Hematopoietic multipotent progenitor cell treated with erythropoietin and hydrocortisone succinate and interleukin-3 and kit ligand, for 17 days (in vitro differentiated cells): ENCODE results near the gene COA5.
"Not testable (repeated sequence)": the region's sequence is repeated elsewhere in the genome, so short reads cannot be mapped to it uniquely, and the experiment has no call there.

Experiments
- DNase-seq: peaks from one replicate; pipeline ENCODE4 v3.0.0-alpha.2; 2015; ENCODE audit warnings: low spot score

The COA5 gene

DNA sequence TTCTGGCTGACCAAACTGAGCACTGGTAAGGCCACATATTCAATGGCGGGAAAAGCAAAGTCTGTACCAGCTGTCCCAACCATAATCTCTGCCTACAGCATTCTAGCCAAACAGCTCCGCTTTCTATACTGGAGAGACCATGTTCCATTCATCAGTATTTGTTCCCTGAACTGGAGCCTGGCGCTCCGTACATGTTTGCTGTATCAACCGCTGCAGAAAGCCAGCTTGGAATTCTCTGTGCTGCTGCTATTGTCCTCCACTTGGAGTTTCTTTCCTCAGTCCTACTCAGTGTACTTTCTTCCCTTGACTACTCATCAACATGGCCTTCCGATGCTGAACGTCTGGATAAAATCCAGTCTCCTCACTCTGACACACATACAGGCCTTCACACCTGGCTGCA is 1.9 kb downstream of the COA5 start:
- DNase-seq = no peak

DNA sequence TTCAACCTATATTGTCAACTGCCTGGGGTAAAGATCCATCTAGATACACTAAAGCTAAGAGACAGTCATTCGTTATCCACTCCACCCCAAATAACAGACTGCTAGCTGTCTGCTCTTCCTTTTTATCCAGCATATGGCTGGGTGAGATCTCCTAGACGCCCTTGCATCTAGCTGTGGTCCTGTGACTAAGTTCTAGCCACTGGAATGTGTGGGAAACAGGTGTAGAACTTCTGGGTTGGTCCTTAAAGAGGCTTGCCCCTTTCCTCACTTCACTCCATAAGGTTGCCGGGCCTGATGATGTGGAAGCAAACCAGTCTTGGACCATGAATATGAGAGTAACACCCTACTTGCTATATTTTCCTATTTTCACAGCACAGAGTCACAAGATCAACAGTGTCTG is 3.2 kb downstream of the COA5 start:
- DNase-seq = no peak

DNA sequence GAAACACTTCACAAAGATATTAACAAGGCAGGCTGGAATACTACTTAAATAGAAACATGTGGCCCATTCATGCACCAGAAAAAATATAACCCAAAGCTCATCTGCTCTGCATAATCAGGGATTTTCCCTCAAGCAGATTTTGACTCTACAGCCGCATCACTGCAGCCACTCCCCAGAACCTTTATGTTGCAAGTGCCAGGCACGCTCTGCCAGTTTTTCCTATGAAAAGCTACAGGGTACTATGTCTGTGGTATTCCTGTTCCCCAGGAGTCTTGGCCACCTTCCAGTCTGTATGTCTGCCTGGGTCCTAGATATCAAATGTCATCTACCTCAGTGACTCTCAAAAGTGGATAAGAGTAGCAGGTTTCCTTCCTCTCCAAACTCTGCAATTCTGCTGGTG is 3.8 kb downstream of the COA5 start:
- no peak for DNase-seq

DNA sequence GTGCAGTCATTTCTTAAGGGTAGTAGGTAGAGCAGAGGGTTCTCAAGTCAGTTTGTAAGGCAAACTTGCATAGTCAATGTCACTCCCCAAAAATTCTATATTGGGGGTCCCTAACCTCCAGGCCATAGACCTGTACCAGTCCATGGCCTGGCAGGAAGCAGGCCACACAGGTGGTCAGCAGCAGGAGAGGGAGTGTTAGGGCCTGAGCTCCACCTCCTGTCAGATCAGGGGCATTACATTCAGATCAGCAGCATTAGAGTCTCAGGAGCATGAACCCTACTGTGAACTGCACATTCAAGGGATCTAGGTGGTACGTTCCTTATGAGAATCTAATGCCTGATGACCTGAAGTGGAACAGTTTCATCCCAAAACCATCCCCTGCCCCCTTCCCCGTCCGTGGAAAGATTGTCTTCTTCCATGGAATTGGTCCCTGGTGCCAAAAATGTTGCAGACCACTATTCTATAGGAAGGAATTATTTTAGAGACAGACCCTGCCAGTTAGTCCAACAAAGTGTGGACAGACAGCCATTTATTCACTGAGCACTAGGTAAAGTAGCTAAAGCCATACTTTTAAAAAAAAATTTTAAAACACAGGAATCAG is 6.7 kb downstream of the COA5 start:
- peak; percentile 37 for DNase-seq

DNA sequence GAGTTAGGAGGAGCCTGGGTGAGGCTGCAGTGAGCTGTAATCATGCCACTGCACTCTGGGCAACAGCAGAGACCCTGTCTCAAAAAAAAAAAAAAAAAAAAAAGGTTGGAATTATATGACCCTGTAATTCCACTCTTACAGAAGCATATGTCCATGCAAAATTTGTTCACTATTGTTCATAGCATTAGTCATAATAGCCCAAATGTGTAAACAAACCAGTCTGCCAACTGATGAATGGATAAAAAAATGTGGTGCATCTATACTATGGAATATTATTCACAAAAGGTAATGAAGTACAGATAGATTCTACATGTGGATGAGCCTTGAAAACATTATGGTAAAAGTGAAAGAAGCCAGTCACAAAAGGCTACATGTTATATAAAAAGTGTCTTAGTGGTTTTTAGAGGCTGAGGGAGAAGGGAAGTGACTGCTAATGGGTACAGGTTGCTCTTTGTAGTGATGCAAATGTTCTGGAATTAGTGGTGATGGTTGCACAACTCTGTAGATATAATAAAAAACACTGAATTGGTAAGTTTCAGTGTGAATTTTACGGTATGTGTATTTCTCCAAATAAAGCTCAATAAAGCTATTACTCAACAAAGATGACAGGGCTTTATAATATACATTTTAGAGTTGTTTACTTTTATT is 9.4 kb downstream of the COA5 start:
- no peak for DNase-seq

DNA sequence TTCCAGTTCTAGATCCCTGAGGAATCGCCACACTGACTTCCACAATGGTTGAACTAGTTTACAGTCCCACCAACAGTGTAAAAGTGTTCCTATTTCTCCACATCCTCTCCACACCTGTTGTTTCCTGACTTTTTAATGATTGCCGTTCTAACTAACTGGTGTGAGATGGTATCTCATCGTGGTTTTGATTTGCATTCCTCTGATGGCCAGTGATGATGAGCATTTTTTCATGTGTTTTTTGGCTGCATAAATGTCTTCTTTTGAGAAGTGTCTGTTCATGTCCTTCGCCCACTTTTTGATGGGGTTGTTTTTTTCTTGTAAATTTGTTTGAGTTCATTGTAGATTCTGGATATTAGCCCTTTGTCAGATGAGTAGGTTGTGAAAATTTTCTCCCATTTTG is 13.6 kb downstream of the COA5 start:
- DNase-seq = not testable (repeated sequence)

DNA sequence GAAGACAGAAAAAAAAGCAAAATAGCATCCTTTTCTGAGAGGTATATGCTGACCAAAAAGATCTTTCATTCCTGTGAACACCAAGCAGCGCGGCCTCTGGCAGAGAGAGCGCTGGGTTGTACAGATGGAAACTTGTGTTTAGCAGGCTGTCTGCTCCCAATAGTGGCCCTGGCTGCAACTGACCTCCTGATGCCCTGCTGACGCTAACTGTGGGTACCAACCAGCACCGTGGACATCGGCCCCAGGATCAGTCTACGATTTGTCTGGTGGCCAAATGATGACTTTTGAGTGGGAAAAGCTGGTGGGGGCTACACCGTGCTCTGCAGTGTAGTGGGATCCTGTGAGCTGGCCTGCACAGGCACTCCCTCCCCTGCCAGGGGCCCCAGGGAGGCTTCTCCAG is 15.7 kb downstream of the COA5 start:
- no peak for DNase-seq

DNA sequence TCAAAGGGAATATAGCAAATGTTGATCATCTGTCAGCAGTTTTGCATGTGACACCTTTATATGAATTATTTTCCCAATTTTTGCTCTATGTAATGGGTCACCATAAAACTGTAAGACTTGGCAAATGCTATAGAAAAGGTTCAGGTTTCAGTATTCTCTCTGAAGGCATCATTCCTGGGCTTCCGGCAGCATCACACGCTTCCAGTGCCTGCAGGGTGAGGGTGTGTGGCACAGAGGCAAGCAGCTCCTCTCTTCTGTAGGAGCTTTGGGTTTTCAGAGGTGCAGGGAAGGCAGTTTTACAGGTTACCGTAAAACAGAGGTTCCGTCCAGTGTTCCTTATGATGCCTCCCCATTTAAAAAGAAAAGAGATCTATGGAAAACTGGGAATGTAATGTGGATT is 18.8 kb downstream of the COA5 start:
- DNase-seq = no peak

DNA sequence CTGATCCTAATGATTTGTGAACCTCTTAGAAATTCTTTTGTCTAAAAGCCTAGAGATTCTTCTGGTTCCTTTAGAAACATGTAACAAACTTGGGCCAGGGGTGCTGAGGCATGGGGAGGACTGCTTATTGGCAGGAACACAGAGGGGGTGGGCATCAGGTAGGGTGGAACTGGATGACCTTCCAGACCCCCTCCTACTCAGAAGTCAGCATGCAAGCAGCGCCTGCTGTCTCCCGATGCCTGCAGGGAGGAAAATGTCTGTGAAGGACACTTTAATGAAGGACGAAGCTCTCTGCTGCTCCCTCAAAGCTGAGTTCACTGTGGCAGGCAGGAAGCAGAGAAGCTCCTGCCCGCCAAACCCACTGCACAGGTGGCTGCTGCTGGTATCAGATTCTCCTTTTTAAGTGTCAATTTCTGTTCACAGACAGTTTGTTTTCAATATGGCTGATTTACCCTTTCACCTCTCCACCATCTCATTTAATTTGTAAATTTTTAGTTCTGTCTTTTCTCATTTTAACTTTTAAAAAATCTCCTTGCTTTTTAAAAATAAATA is 19.4 kb downstream of the COA5 start:
- DNase-seq = no peak

DNA sequence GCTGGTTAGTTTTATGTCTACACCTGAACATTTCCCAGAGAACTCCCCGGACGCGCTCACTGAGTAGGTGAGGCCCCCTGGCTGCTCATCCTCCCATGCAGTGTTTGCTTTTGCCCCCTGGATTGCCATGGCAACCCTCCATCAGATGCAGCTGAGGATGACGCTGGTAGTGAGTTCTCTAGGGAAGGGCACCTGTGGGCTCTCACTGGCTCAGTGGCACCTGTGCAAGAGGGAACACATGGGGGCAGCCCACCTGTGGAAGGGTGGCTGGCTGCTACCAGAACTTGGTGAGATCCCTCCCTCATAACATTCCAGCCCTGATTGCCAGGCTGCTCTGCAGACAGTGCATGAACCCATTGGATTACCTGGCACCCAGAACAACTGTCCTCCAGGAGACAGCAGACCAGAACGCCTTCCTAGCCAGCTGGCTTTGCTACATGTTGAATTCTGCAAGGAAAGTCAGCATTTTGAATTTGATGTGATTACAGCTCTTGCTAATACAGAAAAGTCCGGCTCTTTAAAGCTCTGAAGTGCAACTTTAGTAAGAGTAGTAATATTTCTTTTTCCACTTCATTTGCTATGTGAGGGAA is 21.7 kb downstream of the COA5 start:
- DNase-seq = no peak

DNA sequence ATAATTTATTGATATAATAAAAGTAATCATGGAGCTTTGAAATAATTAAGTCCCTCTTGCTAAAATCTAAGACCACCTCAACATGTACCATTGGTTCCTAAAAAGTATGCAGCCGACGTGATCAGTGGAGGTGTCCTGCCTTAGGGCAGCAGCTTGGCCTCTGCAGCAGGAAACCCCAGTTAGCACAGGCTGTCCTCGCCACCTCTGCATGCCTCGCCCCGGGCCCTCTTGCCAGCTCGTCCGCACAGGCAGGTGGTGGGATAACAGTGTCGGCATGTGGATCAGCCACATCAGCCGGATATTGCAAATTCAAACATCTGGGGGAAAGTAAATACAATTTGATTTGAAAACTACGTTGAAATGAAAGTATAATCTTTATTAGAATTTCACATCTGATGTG is 22.9 kb downstream of the COA5 start:
- DNase-seq = no peak

DNA sequence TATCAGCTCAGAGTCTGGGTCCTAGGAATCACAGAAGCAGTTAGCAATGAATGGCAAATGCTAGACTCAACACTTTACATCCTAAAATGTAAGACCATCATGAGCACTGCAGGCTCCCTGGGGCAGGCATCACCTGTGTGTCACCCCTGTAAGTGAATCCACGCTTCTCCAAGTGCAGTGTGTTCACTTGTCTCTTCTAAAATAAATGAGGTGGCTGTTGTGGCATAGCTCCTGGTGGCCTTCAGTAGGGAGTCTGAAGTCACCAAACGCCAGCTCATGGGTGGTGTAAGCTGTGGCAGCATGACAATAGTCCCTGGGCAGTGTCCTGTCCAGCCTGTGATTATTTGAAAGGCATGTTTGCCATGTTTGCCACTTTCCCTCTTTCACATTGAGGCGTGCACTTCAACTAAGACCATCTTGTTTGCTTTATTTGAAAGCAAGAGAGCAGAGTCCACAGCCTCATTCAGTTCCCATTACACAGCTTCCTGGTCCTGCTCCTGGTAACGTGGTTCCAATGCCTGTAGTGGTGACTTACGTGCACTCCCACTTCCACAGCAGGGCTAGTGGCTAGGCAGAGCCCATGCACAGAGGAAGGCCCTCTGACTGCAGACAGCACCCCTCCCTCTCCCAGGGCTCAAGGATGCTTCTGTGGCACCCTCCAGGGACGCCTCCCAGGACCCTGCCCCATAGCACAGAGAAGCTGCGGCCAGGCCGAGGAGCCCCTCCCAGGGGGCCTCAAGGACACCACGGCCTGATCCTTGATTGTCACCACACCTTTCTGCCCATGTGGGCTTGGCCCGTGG is 24.3 kb downstream of the COA5 start:
- no peak for DNase-seq

DNA sequence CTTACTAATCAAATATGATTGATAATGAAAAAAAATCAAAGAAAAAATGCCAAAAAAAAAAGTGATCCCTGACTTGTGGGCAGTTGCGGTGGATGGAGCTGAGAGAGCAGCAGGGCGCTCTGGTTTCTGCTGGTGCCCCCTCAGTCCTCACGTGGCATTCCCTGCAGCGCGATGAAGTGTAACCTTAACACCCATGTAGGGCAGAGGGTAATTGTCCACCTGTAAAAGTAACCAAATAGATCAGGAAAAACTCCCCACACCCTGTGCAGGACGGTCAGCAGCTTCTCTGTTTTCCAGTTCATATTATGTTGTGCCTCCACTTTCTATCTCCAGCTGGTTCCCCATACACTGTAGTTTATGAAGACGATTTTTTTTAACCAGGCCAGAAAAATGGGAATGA is 25.0 kb downstream of the COA5 start:
- DNase-seq = no peak

DNA sequence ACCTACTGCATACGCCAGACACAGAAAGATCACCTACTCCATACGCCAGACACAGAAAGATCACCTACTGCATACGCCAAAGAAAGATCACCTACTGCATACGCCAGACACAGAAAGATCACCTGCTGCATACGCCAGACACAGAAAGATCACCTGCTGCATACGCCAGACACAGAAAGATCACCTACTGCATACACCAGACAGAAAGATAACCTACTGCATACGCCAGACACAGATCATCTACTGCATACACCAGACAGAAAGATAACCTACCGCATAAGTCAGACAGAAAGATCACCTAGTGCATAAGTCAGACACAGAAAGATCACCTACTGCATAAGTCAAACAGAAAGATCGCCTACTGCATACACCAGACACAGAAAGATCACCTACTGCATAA is 25.8 kb downstream of the COA5 start:
- no peak for DNase-seq

DNA sequence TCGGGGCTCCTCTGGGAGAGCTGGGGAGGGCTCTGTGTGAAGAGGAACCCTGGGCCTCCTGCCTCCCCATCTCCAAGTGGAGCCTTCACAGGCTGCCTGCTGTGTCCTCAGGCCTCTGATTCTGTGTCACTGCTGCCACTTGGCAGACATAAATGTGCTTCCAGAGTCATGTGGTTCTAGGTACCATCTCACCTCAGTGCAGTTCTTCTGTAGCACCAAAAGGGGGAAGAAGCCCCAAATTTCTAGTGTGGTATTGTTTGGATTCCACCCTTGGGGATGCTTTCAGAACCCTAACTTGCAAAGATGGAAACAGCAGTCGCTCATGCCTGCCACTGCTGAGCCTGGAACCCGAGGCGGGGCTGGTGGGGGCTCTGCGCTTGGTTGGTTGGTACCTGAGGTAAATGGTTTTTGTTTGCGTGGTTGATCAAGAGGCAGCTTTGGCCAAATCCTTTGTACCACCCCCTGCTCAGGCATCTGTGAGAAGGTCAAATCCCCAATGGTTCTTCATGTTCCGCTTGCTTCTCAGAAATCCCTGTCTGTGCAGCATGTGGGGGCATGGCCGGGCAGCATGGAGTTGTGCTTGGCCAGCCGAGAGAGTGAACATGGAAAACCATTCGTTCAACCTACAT is 27.5 kb downstream of the COA5 start:
- no peak for DNase-seq

DNA sequence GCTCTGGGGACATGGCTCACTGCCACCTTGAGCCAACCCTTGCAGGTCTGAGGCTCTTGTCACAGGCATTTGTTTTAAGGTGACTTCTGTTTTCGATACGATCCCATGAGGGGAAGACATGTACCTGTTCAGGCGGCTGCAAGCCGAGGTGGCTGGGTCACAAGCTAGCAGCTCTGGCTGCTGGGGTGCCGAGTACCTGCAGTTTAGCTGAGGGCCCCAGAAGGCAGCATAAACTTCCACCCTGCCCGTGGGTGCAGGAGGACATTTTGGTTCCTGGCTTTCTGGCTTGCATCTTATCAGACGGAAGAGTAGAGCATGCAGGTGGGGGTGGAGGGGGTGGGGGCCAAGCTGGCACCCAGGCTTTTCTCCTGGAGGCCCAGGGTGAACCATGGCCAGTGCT is 28.4 kb downstream of the COA5 start:
- no peak for DNase-seq

DNA sequence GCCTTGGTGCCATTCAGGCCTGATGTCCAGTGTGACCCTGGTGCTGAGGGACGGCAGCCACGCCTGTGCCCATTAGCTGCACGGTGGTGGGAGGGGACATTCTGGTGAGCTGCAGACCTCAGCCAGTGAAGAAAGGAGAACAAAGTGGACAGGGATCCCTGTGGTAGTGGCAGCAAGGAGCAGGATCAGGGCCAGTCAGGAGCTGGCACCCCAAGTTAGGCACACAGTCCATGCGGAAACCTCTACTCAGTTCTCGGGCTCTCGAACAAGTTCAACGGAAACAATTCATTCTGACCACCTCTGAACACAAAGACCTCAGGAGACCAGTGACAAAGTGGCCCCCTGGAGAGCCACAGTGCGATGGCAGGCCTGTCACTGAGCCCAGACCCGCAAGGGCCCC is 30.1 kb downstream of the COA5 start:
- DNase-seq = no peak

DNA sequence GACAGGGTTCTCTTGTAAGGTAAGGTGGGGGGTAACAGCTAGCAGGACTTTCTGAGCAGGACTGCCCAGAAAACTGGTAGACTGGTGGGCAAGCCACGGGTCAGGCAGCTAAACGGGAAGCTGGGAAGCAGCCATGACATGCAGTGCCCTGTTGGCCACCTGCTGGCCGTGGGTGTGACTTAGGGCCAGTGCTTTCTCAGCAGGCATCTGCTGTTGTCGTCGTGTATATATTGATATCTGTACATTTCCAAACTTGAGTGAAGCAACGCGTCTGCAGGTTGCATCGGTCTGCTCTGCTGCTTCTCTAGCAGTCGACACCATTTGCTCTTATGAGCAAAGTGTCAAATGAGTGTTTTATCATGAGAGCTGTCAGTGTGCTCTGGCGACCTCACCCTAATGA is 31.0 kb downstream of the COA5 start:
- DNase-seq = no peak

DNA sequence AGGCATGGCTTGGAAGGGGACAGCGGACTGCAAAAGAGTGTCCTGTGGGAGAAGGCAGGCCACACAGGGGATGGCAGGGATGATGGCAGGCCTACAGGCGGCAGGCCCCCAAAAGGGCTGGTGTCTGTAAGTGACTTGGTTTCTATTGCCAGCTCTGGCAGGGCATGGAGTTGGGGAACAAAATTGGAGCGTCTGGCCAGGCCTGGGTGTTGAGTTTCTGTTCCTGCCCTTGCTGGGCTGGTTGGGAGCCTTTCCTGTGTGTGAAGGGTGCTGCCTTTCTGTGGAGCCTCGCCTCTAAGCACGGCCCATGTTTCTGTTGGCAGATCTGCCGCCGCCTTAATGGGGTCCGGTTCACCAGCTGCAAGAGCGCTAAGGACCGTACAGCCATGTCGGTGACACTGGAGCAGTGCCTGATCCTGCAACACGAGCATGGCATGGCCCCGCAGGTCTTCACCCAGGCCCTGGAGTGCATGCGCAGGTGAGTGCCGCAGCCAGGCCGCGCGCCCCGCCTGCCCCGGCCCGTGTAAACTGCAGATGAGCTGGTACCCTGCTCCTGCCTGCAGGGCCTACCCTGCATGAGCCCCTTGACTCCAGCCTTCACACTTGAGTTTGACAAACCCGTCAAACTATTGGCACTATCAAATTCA is 31.5 kb downstream of the COA5 start:
- no peak for DNase-seq

DNA sequence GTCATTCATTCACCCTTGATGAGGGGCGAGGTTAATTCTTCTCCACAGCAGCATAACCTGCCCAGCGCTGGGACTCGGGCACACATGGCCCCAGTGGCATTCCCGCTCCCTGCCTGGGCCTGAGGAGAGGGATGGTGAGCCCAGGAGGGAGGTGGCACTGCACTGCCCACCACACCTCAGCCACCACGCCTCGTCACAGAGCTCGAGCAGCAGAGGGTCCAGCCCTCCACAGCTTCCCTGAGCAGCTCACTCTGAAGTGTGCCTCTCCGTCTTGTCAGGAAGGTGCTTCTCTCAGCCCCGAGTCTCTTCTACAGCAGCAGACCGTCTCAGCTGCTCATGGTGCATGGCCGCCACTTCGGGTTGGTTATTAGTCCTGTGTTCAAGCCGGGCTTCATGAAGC is 34.9 kb downstream of the COA5 start:
- DNase-seq = no peak

DNA sequence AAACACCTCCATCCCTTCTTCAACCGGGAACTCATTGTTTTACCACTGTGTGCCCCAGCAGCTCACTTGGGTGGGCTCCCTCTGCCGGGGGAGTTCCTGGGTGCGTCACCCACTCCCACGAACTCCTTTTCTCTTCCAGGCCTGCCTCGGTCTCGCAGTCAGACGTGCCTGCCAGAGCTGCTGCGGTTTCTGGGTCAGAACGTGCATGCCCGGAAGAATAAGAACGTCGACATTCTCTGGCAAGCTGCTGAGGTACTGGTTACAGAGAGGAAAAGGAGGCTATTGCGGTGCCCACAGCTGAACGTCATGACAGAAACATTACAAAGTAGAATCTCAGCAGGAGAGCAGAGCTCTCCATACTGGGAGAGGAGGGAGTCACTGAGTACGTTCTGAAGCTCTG is 35.6 kb downstream of the COA5 start:
- DNase-seq = no peak

DNA sequence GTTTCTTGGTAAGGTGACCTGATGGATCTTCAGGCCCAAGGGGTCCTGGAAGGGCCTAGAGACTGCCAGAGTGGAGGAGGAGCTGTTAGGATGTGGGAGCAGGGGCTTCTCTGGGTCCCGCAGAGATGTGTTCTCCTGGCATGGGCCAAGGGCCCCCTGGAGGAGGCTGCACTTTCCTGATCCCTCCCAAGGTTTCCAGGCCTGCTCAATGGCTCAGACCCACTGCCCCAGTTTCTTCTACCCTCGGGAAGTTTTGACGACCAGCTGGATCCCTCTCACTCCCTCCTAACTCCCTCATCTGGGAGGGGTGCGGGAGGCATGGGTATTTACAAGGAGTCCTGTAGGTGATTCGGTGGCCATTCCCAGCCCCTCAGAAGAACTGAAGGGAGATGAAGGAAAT is 36.1 kb downstream of the COA5 start:
- no peak for DNase-seq
